Measurements from ENCODE around the gene KLF15.

The KLF15 gene

GRCh38 chr3:126389112-126389793 is 32.0 kb upstream of the KLF15 start:
- peak; percentile 82 for DNase-seq (ENCODE audit: low spot score)

- no peak for DNase-seq (ENCODE audit: low spot score)
Observed at GRCh38 chr3:126381966-126382365, 24.8 kb upstream of the KLF15 start.

- DNase-seq (ENCODE audit: low spot score): no peak
Observed at GRCh38 chr3:126380011-126380768, 23.0 kb upstream of the KLF15 start.

- no peak for DNase-seq (ENCODE audit: low spot score)
Observed at GRCh38 chr3:126378341-126378751, 21.1 kb upstream of the KLF15 start.

- DNase-seq (ENCODE audit: low spot score): no peak
Observed at GRCh38 chr3:126377211-126377610, 20.0 kb upstream of the KLF15 start.

- DNase-seq (ENCODE audit: low spot score): no peak
Observed at GRCh38 chr3:126376444-126376843, 19.2 kb upstream of the KLF15 start.

- DNase-seq (ENCODE audit: low spot score): no peak
Observed at GRCh38 chr3:126375835-126376331, 18.7 kb upstream of the KLF15 start.

- DNase-seq (ENCODE audit: low spot score): no peak
Observed at GRCh38 chr3:126373682-126374601, 16.7 kb upstream of the KLF15 start.

- no peak for DNase-seq (ENCODE audit: low spot score)
Observed at GRCh38 chr3:126373146-126373613, 16.0 kb upstream of the KLF15 start.

- no peak for DNase-seq (ENCODE audit: low spot score)
Observed at GRCh38 chr3:126372413-126373145, 15.4 kb upstream of the KLF15 start.

- DNase-seq (ENCODE audit: low spot score): no peak
Observed at GRCh38 chr3:126371096-126371705, 14.0 kb upstream of the KLF15 start.

- DNase-seq (ENCODE audit: low spot score): no peak
Observed at GRCh38 chr3:126370606-126371005, 13.4 kb upstream of the KLF15 start.

GRCh38 chr3:126370055-126370454 is 12.8 kb upstream of the KLF15 start:
- DNase-seq (ENCODE audit: low spot score): no peak

- DNase-seq (ENCODE audit: low spot score): no peak
Observed at GRCh38 chr3:126369490-126369889, 12.3 kb upstream of the KLF15 start.

GRCh38 chr3:126367316-126367805 is 10.2 kb upstream of the KLF15 start:
- no peak for DNase-seq (ENCODE audit: low spot score)

GRCh38 chr3:126365351-126366277 is 8.4 kb upstream of the KLF15 start:
- no peak for DNase-seq (ENCODE audit: low spot score)

- no peak for DNase-seq (ENCODE audit: low spot score)
Observed at GRCh38 chr3:126364731-126365301, 7.6 kb upstream of the KLF15 start.

GRCh38 chr3:126364130-126364695 is 7.0 kb upstream of the KLF15 start:
- no peak for DNase-seq (ENCODE audit: low spot score)

- no peak for DNase-seq (ENCODE audit: low spot score)
Observed at GRCh38 chr3:126361211-126361610, 4.0 kb upstream of the KLF15 start.
